ENCODE data around the gene HLF. TPM values are rescaled to one million over a fixed set of nuclear protein-coding genes. Genes with fewer than 3 reads are reported as not detected.

Gene HLF
- total RNA-seq, 1 experiment from 2014 or later = not detected

GRCh38 chr17:55301521-55302406 is 37.0 kb downstream of the HLF start:
- Histone ChIP-seq H3K9me3 (ENCODE audit: low read length) (no peaks in the 10 kb centered on the region), H3K4me3 (ENCODE audit: low read length) (no peak overlapping the region), H3K4me1 (ENCODE audit: low read length) (no peaks in the 10 kb centered on the region), H3K27ac (ENCODE audit: low read length) (no peak overlapping the region), H3K79me2 (ENCODE audit: low read length) (no peaks in the 10 kb centered on the region), H3K9ac (ENCODE audit: low read length) (no peak overlapping the region), H3K36me3 (ENCODE audit: insufficient read depth, low read length) (no peaks in the 10 kb centered on the region), H3K9me2 (replicated peaks; ENCODE audit: insufficient read depth, low read length) (no peaks in the 10 kb centered on the region), H4K20me1 (ENCODE audit: insufficient read depth, low read depth, low read length) (no peaks in the 10 kb centered on the region), H3K27me3 (ENCODE audit: low read length) (no peaks in the 10 kb centered on the region), H2AFZ (ENCODE audit: low read length) (no peak overlapping the region), H3K4me2 (ENCODE audit: low read depth, low read length, poor library complexity, severe bottlenecking) (no peak overlapping the region)
- no peak for DNase-seq

GRCh38 chr17:55302407-55302787 is 37.6 kb downstream of the HLF start:
- no peak overlapping the region for H3K27ac ChIP-seq (ENCODE audit: low read length)
- no peak overlapping the region for H3K4me3 ChIP-seq (ENCODE audit: low read length)
- H4K20me1 ChIP-seq (ENCODE audit: insufficient read depth, low read depth, low read length) = no peaks in the 10 kb centered on the region
- H3K4me2 ChIP-seq (ENCODE audit: low read depth, low read length, poor library complexity, severe bottlenecking) = no peak overlapping the region
- no peaks in the 10 kb centered on the region for H3K9me2 ChIP-seq (replicated peaks; ENCODE audit: insufficient read depth, low read length)
- no peaks in the 10 kb centered on the region for H3K9me3 ChIP-seq (ENCODE audit: low read length)
- H3K79me2 ChIP-seq (ENCODE audit: low read length) = no peaks in the 10 kb centered on the region
- no peaks in the 10 kb centered on the region for H3K36me3 ChIP-seq (ENCODE audit: insufficient read depth, low read length)
- H3K9ac ChIP-seq (ENCODE audit: low read length) = no peak overlapping the region
- H2AFZ ChIP-seq (ENCODE audit: low read length) = no peak overlapping the region
- H3K4me1 ChIP-seq (ENCODE audit: low read length) = no peaks in the 10 kb centered on the region
- no peak for DNase-seq
- H3K27me3 ChIP-seq (ENCODE audit: low read length) = no peaks in the 10 kb centered on the region

- Histone ChIP-seq H3K79me2 (ENCODE audit: low read length) (no peaks in the 10 kb centered on the region), H3K36me3 (ENCODE audit: insufficient read depth, low read length) (no peaks in the 10 kb centered on the region), H3K4me1 (ENCODE audit: low read length) (no peaks in the 10 kb centered on the region), H2AFZ (ENCODE audit: low read length) (no peak overlapping the region), H3K9ac (ENCODE audit: low read length) (no peak overlapping the region), H3K9me3 (ENCODE audit: low read length) (no peaks in the 10 kb centered on the region), H3K4me2 (ENCODE audit: low read depth, low read length, poor library complexity, severe bottlenecking) (no peak overlapping the region), H3K4me3 (ENCODE audit: low read length) (no peak overlapping the region), H3K27ac (ENCODE audit: low read length) (no peak overlapping the region), H4K20me1 (ENCODE audit: insufficient read depth, low read depth, low read length) (no peaks in the 10 kb centered on the region), H3K9me2 (replicated peaks; ENCODE audit: insufficient read depth, low read length) (no peaks in the 10 kb centered on the region), H3K27me3 (ENCODE audit: low read length) (no peaks in the 10 kb centered on the region)
- no peak for DNase-seq
Measured at GRCh38 chr17:55303008-55303493, 38.3 kb downstream of the HLF start.

- H4K20me1 ChIP-seq (ENCODE audit: insufficient read depth, low read depth, low read length) = no peaks in the 10 kb centered on the region
- peak overlapping the region; percentile 56; the same call in 1 of the 2 replicates for H2AFZ ChIP-seq (ENCODE audit: low read length)
- no peak overlapping the region for H3K4me2 ChIP-seq (ENCODE audit: low read depth, low read length, poor library complexity, severe bottlenecking)
Measured at GRCh38 chr17:55303701-55304145, 39.0 kb downstream of the HLF start.

GRCh38 chr17:55304171-55304859 is 39.6 kb downstream of the HLF start:
- no peak for DNase-seq
- Histone ChIP-seq H3K4me1 (ENCODE audit: low read length) (no peaks in the 10 kb centered on the region), H3K4me3 (ENCODE audit: low read length) (no peak overlapping the region), H2AFZ (ENCODE audit: low read length) (peak overlapping the region; percentile 56; the same call in 1 of the 2 replicates), H3K27ac (ENCODE audit: low read length) (no peak overlapping the region), H3K27me3 (ENCODE audit: low read length) (0 out of 2 replicates have a peak, but pooled peaks cover 4% of the 10 kb centered on the region), H3K36me3 (ENCODE audit: insufficient read depth, low read length) (no peaks in the 10 kb centered on the region), H3K9ac (ENCODE audit: low read length) (no peak overlapping the region), H3K9me3 (ENCODE audit: low read length) (no peaks in the 10 kb centered on the region), H3K9me2 (replicated peaks; ENCODE audit: insufficient read depth, low read length) (no peaks in the 10 kb centered on the region), H3K79me2 (ENCODE audit: low read length) (no peaks in the 10 kb centered on the region), H3K4me2 (ENCODE audit: low read depth, low read length, poor library complexity, severe bottlenecking) (no peak overlapping the region), H4K20me1 (ENCODE audit: insufficient read depth, low read depth, low read length) (no peaks in the 10 kb centered on the region)

More at GRCh38 chr17:55303701-55304145, 39.0 kb downstream of the HLF start:
- Histone ChIP-seq H3K79me2 (ENCODE audit: low read length) (no peaks in the 10 kb centered on the region), H3K27me3 (ENCODE audit: low read length) (0 out of 2 replicates have a peak, but pooled peaks cover 4% of the 10 kb centered on the region), H3K9ac (ENCODE audit: low read length) (no peak overlapping the region), H3K27ac (ENCODE audit: low read length) (no peak overlapping the region), H3K4me3 (ENCODE audit: low read length) (no peak overlapping the region), H3K9me3 (ENCODE audit: low read length) (no peaks in the 10 kb centered on the region), H3K4me1 (ENCODE audit: low read length) (no peaks in the 10 kb centered on the region), H3K9me2 (replicated peaks; ENCODE audit: insufficient read depth, low read length) (no peaks in the 10 kb centered on the region), H3K36me3 (ENCODE audit: insufficient read depth, low read length) (no peaks in the 10 kb centered on the region)
- no peak for DNase-seq

- no peak overlapping the region for H3K27ac ChIP-seq (ENCODE audit: low read length)
- H3K4me1 ChIP-seq (ENCODE audit: low read length) = no peaks in the 10 kb centered on the region
- no peak overlapping the region for H3K4me3 ChIP-seq (ENCODE audit: low read length)
- no peak overlapping the region for H3K4me2 ChIP-seq (ENCODE audit: low read depth, low read length, poor library complexity, severe bottlenecking)
- no peak overlapping the region for H2AFZ ChIP-seq (ENCODE audit: low read length)
- no peak overlapping the region for H3K9ac ChIP-seq (ENCODE audit: low read length)
- H3K9me2 ChIP-seq (replicated peaks; ENCODE audit: insufficient read depth, low read length) = no peaks in the 10 kb centered on the region
- no peaks in the 10 kb centered on the region for H3K9me3 ChIP-seq (ENCODE audit: low read length)
- peak; percentile 24 for DNase-seq
- H4K20me1 ChIP-seq (ENCODE audit: insufficient read depth, low read depth, low read length) = no peaks in the 10 kb centered on the region
- H3K27me3 ChIP-seq (ENCODE audit: low read length) = 0 out of 2 replicates have a peak, but pooled peaks cover 4% of the 10 kb centered on the region
- H3K36me3 ChIP-seq (ENCODE audit: insufficient read depth, low read length) = no peaks in the 10 kb centered on the region
- H3K79me2 ChIP-seq (ENCODE audit: low read length) = no peaks in the 10 kb centered on the region
Measured at GRCh38 chr17:55305321-55306087, 40.7 kb downstream of the HLF start.

GRCh38 chr17:55307879-55308278 is 43.1 kb downstream of the HLF start:
- DNase-seq = no peak
- Histone ChIP-seq H3K9me2 (replicated peaks; ENCODE audit: insufficient read depth, low read length) (no peaks in the 10 kb centered on the region), H3K4me2 (ENCODE audit: low read depth, low read length, poor library complexity, severe bottlenecking) (no peak overlapping the region), H3K27ac (ENCODE audit: low read length) (no peak overlapping the region), H3K27me3 (ENCODE audit: low read length) (0 out of 2 replicates have a peak, but pooled peaks cover 4% of the 10 kb centered on the region), H3K9me3 (ENCODE audit: low read length) (no peaks in the 10 kb centered on the region), H3K4me1 (ENCODE audit: low read length) (no peaks in the 10 kb centered on the region), H4K20me1 (ENCODE audit: insufficient read depth, low read depth, low read length) (no peaks in the 10 kb centered on the region), H2AFZ (ENCODE audit: low read length) (no peak overlapping the region), H3K36me3 (ENCODE audit: insufficient read depth, low read length) (no peaks in the 10 kb centered on the region), H3K4me3 (ENCODE audit: low read length) (no peak overlapping the region), H3K9ac (ENCODE audit: low read length) (no peak overlapping the region), H3K79me2 (ENCODE audit: low read length) (no peaks in the 10 kb centered on the region)

All from Karpas-422 (cell line).